NCI-H2171 (cell line): ENCODE measurements around the gene IFI27.

Experiments
- DNase-seq: peaks from one replicate; lab custom pipeline; 2025; lab: John Stamatoyannopoulos, UW

Gene IFI27

DNA sequence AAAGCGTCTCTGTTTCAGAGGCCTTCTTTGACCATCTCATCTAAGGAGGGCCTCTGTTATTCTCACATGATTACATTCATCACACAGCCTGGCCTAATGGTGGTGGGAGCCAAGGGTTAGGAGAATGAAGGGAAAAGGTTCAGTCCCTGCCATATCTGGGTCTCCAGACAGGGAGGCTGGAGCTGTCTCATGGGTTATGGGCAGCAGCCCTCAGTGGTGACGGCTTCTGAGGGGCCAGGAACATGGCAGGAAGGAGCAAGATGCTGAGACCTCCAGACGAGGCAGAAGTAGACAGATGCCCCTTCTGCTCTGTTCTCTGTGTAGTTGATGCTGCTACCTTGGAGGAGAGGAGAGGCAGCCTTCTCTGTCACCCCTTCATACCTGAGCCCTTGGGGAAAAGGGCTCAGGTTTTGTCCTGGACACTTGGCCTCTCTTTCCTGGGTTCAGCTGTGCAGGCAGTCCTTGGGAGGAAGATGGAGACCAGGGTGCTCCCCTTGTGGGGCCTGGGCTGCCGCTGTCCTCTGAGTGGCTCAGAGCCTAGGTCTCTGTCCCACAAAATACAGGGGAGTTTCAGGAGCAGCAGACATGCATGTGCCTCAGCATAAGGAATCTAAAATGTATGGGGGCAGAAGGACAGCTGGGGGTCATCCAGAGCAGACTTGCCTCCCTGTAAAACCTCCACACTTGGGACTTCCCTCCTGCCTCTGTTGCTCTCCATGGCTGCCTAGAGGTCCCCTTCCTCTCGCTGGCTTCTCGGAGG, 15.3 kb downstream of the IFI27 start:
- DNase-seq: no peak

DNA sequence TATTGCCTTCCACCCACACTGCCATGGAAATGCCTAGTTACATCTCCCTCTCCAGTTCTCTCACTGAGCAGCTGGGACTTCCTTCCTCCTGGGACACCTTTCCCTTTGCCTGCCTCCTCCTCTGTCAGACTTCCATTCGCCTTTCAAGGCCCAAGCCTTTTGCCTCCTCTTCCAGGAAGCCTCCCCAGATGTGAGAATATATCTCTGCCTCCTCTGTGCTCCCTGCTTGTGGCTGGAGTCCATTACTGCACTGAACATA, 15.8 kb downstream of the IFI27 start:
- no peak for DNase-seq

DNA sequence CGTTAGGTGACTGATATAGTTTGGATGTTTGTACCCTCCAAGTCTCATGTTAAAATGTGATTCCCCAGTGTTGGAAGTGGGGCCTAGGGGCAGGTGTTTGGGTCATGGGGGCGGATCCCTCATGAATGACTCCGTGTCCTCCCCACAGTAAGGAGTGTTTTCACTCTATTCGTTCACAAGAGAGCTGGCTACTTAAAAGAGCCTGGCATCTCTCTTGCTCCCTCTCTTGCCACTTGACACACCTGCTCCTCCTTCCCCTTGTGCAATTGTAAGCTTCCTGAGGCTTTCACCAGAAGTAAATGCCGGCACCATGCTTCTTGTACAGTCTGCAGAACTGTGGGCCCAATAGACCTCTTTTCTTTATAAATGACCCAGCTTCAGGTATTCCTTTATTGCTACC, 16.3 kb downstream of the IFI27 start:
- DNase-seq: no peak

DNA sequence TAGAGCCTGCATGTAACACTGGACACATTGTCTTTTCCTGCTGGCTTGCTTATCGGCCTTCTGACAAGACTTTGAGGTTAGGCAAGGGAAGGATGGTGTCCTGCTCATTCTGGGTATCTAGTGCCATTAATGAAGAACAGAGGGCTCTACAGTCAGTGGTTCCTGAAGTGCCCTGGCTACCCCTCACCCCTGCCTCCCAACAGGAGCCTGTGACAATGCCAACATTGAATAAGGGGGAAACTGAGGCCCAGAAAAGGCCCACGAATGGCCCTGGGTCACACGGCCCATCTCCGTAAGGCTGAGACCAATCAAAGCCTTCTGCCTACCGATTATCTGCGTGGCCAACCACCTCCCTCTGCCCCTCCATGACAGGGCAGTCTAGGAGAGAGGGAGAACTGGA, 16.8 kb downstream of the IFI27 start:
- no peak for DNase-seq

DNA sequence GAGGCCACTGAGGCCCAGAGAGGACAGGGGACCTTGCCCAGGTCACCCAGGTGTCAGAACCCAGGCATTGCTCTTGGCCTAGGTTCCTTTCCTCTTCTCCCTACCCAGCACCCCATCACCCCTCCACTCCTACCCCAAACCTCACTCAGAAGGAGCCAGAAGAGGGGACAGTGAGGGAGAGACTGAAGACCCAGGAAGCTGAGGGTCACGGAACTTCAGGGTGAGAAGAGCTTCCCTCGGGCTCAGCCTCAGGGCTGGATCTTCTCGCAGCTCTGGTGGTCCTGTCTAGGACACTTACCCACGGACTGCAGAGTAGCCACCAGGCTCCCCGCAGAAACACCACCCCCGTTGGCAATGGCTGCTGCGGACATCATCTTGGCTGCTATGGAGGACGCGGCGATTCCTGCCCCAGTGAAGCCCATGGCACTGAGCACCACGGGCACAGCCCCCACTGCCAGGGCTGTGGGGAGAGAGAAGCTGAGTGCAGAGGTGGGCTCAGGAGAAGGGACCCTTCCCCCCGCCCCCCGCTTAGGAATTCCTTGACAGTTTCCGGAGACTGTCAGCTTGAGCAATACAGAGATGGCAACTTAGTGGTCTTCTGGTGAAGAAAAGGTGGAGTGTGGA, 17.8 kb downstream of the IFI27 start:
- no peak for DNase-seq

DNA sequence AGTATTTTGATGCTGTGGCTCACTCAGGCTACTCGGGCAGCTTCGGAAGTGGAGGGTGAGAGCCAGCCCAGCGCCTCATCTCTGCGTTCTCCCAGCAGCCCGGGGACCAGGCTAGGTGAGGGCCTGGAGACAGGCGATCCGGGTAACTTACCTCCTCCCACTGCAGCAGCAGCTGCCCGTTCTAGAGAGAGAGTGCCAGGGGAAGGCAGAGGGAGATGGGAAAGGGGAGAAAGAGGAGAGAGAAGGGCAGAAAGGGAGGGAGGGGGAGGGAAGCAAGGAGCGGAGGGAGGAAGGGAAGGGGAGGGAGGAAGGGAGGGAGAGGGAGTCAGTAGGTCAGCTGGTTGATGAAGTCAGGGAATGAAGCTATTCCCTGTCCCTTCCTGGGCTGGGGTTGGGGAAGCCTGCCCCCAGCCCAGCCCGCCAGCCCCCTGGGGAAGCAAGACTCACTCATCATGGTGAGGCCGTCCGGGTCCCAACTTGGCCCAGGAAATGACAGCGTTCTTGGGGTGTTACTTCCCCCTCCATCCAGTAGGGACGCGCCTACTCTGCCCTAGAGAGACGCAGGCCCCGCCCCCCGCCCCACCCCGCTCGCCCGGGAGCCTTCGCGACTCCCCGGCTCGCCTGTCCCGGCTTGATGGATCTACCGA, 18.7 kb downstream of the IFI27 start, which contains the start of gene IFI27L2:
TSS of gene IFI27L2 (minus strand) at position 494 of the 647 bp plus-strand sequence. CDS start at position 454, 40 bp downstream.
- peak; percentile 90 for DNase-seq

DNA sequence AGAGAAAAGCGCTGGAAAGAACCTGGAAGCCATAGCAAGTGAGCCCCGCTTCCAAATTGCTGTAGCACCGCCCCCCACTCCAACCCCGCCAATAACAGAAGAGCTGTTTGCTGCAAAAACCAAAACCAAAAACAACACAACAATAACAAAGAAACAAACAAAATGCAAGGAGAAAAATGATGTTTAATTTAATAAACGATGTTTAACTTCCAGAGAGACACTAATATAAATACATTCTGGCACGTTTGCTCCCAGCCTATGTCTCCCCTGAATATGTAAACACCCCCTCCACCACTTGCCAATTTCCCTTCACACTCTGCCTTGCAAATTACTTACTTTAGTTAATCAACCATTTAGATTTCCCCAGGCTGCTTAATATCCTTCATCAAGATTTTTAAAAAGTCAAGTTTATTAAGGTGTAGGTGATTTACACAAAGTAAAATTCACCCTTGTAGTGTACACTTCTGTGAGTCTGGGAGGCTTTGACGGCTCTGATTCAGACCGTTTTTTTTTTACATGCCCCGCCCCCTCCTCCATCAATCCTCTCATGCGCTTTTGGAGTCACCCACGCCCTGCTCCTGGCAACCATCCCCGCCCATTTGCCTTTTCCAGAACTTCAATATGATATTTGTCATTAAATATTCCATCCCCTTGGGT, 19.4 kb downstream of the IFI27 start:
- DNase-seq: peak; percentile 68

DNA sequence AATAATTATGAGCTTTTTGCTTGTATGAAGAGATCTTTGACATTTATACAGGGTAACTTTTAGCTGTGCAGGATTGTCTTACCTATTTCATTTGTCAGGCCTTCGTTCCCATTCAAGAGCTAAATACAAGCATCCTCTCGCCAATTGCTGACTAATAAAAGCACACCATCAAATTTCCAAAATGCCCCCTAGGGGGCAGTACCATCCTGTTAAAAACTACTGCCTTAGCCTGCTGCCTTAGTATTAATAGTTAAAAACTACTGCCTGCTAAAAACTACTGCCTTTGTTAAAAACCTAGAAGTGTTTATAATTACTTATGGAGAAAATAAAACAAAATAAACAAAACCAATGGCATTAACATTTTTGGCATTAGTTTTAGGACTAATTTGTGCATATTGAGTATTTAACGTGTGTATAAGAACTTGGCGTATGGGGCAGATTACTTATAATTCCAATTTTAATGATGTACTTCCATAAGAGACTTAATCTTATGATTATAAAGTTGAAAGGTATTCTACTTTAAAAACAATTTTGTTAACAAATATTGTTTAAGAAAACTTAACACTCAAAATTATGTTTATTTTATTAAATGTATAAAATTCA, 21.9 kb downstream of the IFI27 start:
- DNase-seq: peak; percentile 65

DNA sequence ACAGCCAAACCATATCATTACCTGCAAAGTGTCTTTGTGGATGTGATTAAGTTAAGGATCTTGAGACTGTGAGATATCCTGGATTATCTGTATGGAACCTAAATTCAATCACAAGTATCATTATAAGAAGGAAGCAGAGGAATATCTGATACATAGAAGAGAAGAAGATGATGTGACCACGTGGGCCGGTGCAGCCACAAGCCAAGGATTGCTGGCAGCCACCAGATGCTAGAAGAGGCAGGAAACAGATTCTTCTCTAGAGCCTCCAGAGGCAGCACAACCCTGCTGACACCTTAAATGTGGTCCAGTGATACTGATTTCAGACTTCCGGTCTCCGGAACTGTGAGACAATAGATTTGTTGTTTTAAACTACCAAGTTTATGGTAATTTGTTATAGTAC, 24.9 kb downstream of the IFI27 start:
- no peak for DNase-seq

DNA sequence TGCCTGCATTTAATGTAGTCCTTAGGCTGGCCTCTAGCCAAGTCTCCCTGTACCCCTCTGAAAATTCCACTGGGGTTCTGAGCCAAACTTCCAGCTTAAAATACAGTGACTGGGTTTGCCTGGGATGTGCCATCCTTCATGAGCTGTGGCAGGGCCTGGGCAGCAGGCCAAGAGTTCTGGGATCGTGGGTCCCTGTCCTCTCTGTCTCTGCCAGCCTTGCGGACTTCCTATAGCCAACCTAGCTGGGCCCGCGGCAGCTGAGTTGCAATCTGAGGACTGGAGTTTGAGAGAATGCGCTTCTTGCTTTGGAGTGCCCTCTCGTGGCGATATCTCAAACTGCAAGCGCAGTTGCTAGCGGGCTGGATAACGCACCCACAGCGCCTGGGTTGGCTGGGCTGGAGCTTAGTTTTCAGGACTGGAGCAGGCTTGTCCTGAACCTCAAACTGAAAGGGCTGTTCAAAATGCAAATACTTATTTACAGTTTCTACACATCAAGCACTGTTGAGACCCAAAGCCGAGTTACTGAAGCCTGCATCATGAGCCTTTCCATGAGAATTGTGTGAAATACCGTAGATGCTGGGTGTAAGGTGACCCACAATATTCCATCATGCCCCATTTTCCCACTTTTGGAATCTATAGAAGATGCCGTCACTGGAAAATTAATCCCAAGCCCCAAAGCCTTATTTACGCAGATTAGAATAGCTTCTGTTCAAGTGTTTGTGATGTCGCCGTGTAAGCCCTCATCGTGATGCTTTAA, 26.2 kb downstream of the IFI27 start:
- DNase-seq: peak; percentile 57

DNA sequence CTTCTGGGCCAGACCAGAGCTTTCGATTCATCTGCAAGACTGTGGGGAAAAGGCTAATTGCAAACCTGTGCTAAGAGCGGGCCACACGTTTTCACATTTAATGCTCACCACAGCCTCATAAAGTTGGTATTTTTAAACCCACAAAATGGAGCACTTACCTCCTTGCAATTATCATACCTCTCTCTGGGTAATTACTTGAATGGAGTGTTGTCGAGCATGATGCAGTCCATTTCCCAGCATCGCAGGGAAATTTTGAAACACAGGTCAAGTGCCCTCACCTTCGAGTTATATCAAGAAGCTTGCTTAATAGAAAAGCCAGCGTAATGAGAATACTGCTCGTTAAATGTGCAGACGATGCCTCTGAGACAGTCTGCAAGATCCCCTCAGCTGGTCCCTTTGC, 27.7 kb downstream of the IFI27 start:
- DNase-seq: no peak

DNA sequence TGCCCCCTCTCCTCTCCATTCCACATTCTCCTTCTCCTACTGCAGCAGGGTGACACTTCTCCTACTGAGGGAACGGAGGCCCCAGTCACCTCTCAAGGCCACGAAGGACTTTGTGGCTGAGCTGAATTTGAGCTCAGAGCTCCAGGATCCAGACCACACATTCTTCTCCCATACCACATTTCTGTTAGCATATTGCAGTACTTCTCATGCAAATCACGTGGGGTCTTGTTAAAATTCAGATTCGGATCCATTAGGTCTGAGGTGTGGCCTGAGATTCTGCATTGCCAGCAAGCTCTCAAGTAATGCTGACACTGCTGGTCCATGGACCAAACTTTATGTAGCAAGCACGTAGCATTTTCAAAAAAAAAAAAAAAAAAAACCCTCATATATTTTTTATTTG, 28.5 kb downstream of the IFI27 start:
- DNase-seq: no peak

DNA sequence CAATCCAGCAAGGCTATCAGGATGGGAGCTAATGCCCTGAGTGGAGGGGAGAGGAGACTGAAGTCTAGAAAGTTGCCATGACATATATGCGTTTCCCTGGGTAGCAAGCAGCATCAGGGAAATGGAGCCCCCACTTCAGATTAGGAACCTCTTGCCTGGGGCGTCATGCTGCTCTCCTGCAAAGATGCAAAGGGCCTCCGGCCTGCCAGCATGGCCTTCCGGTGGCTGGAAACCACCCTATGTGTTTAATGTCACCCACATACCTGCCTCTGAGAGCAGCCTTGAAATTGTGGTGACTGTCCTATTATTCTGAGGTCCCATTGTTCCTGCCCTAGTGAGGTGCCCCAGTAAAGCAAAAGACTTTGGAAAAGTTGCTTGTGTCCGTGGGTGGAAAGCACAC, 28.9 kb downstream of the IFI27 start:
- no peak for DNase-seq

DNA sequence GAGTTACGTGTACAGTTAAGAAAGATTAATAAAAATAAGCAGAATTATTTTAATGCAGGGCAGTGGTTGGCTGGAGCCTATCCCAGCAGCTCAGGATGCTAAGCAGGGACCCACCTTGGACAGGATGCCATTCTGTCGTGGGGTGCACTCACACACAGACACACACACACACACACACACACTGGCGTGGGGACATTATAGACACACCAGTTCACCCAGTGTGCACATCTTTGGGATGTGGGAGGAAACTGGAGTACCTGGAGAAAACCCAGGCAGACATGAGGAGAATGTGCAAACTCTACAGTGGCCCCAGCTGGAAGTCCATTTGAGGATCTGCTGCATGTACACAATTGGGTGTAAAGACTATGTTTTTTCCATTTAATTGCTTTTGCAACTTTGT, 31.7 kb downstream of the IFI27 start:
- DNase-seq: no peak

DNA sequence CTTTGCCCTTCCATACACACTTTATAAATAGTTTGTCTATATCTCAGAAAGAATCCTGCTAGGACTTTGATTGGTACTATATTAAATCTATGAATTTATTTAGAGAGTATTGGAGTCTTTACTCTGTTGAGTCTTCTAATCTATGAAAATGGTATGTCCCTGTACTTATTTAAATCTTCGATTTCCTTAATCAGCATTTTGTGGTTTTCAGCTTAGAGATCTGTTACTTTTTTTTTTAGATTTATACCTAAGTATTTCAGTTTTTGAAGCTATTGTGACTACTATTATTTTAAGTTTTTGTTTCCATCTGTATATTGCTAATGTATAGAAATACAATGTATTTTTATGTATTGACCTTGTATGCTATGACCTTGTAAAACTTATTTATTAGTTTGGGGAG, 32.3 kb downstream of the IFI27 start:
- DNase-seq: no peak

DNA sequence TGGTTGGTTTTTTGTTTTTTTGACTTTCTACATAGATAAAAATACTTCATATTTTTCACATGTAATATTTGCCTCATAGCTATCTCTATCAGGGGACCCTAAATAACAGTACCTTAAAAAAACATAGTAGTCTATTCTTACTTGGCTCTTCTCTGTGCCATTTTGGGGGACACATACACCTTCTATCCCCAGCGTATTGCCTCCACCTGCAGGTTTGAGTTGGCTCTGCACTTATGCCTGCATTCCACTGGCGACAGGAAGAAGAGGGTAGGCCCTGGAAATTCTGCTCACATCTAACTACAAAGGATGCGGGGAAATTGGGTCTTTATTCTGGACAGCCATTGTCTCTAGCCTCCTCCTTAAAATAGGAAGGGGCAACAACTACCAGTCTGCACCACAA, 32.7 kb downstream of the IFI27 start:
- no peak for DNase-seq

DNA sequence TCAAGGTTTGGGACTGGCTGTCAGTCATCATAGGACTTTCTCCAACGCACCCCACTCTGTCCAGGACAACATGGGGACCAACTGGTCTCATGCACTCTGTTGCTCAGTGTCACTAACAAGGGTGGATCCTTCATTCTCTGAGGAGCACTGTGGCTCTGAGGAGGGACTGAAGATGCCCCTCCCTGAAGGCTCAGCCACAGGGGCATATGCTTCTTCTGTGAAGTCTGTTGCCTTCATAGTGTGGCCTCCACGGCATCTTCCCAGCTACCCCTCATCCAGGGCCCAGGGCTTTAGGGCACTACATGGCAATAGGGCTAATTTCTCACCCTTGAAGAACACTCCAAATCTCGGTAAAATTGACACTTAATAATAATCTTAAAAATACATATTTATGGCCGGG, 33.2 kb downstream of the IFI27 start:
- DNase-seq: no peak

DNA sequence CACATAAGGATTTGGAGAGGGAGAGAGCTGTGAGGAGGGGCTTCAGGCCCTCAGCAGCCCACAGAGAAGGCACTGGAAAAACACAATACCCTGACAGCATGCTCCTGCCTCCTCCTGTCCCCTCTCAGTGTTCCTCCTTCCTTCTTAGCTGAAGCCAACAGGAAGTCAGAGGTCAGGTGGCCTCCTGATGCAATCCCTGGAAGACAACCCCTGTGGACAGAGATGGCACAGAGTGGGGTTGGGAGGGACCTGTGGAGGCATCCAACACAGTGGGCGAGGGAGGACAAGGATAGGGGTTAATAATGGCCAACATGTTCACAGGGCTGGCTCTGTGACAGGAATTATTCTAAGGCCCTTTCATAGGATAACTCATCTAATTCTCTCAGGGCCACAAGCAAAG, 34.2 kb downstream of the IFI27 start:
- DNase-seq: no peak

DNA sequence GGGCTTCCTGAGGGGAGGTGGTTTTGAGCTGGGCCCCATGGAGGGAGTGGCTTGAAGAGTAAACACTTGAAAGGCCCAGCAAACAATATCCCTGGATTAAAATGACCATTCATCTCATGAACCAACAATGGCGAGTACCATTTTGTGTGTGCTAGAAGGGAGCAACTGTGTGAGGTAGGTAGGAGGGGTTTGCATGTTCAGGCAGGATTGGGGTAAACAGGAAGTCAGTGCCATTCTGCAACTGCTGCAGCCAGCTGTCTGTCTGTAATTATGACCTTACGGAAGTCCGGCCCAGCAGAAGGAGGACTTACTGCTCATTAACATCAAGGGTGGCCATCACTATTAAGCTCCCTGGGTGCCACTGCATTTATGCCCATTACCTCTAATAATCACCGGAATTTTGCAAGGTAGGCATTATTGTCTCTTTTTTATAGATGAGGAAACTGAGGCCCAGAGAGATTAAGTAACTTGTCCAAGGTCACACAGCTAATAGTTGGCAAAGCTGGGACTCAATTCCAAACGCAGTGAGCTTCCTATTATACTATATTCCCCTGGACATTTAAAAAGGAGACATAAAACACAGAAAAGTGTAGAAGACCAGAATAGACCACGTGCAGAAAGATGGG, 35.5 kb downstream of the IFI27 start:
- peak; percentile 18 for DNase-seq

DNA sequence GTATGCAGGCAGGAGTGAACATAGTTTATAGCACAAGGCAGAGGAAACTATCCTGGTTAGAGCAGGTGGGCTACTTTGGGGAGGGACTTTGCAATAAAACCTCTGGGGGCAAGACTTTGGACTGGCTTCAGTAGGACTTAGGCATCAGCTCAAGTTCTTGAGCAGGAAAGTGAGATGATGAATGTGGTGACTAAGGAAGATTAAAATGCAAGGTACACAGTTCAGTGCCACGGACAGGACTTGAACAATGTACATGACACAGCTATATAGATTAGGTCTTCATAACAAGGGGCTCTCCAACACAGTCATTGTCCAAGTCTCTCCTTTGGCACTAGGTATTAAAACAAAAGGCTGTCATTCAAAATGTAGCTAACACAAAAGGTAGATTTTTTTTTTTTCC, 42.1 kb downstream of the IFI27 start:
- no peak for DNase-seq

DNA sequence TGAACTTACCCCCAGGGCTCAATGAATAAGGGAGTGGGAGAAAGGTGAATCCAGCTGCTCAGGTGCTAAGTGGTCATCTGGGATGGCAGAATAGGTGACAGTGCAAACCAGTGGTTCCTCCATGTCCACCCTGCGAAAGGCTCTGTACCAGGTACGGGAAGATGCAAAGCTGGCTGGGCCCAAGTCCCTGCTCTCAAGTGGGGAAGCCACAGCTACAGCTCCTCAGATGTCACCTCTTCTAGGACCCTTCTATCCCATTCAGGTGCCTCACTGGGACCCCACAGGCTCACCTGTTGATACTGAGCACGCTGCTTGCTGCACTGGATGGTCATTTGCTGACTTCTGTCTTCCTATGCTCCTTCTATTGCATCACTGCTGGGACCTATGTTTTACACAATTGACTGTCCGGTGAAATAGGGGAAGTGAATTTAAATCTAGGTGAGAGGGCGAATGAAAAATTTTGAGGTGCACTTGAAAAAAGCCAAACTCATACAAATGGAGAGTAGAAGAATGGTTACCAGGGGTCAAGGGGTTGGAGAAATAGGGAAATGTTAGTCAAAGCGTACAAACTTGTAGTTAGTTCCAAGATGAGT, 43.3 kb downstream of the IFI27 start:
- DNase-seq: no peak
